ENCODE results near the gene SLC7A4.

The SLC7A4 gene

GRCh38 chr22:20997536-20998257, 34.7 kb downstream of the SLC7A4 start:
- no peak for DNase-seq (ENCODE audit: extremely low read depth, insufficient read length)
- TF ChIP-seq CTCF (IDR thresholded peaks at IDR 0.05; ENCODE audit: insufficient read depth, low read length, poor library complexity, severe bottlenecking) = no peak
- H3K27me3 ChIP-seq (replicated peaks; ENCODE audit: control insufficient read depth, insufficient read depth, low read length) = no peaks in the 10 kb centered on the region
- peaks cover 33% of the 10 kb centered on the region for H3K36me3 ChIP-seq (ENCODE audit: control insufficient read depth, insufficient read depth, low read length)
- H3K4me3 ChIP-seq (replicated peaks; ENCODE audit: low read depth, low read length) = no peak overlapping the region

GRCh38 chr22:20996598-20997535, 35.5 kb downstream of the SLC7A4 start:
- H3K27me3 ChIP-seq (replicated peaks; ENCODE audit: control insufficient read depth, insufficient read depth, low read length) = no peaks in the 10 kb centered on the region
- peaks cover 36% of the 10 kb centered on the region for H3K36me3 ChIP-seq (ENCODE audit: control insufficient read depth, insufficient read depth, low read length)
- TF ChIP-seq CTCF (IDR thresholded peaks at IDR 0.05; ENCODE audit: insufficient read depth, low read length, poor library complexity, severe bottlenecking) = no peak
- no peak overlapping the region for H3K4me3 ChIP-seq (replicated peaks; ENCODE audit: low read depth, low read length)
- no peak for DNase-seq (ENCODE audit: extremely low read depth, insufficient read length)

GRCh38 chr22:20996031-20996410, 36.3 kb downstream of the SLC7A4 start:
- no peak for DNase-seq (ENCODE audit: extremely low read depth, insufficient read length)
- TF ChIP-seq CTCF (IDR thresholded peaks at IDR 0.05; ENCODE audit: insufficient read depth, low read length, poor library complexity, severe bottlenecking) = no peak
- H3K4me3 ChIP-seq (replicated peaks; ENCODE audit: low read depth, low read length) = no peak overlapping the region
- no peaks in the 10 kb centered on the region for H3K27me3 ChIP-seq (replicated peaks; ENCODE audit: control insufficient read depth, insufficient read depth, low read length)
- peaks cover 43% of the 10 kb centered on the region for H3K36me3 ChIP-seq (ENCODE audit: control insufficient read depth, insufficient read depth, low read length)

- Histone ChIP-seq H3K36me3 (ENCODE audit: control insufficient read depth, insufficient read depth, low read length) (peaks cover 47% of the 10 kb centered on the region), H3K4me3 (replicated peaks; ENCODE audit: low read depth, low read length) (no peak overlapping the region), H3K27me3 (replicated peaks; ENCODE audit: control insufficient read depth, insufficient read depth, low read length) (no peaks in the 10 kb centered on the region)
- no peak for DNase-seq (ENCODE audit: extremely low read depth, insufficient read length)
- no peak for TF ChIP-seq CTCF (IDR thresholded peaks at IDR 0.05; ENCODE audit: insufficient read depth, low read length, poor library complexity, severe bottlenecking)
Observed at GRCh38 chr22:20995329-20996030, 36.9 kb downstream of the SLC7A4 start.

- Histone ChIP-seq H3K36me3 (ENCODE audit: control insufficient read depth, insufficient read depth, low read length) (peaks cover 43% of the 10 kb centered on the region), H3K27me3 (replicated peaks; ENCODE audit: control insufficient read depth, insufficient read depth, low read length) (no peaks in the 10 kb centered on the region), H3K4me3 (replicated peaks; ENCODE audit: low read depth, low read length) (no peak overlapping the region)
- DNase-seq (ENCODE audit: extremely low read depth, insufficient read length) = no peak
- TF ChIP-seq CTCF (IDR thresholded peaks at IDR 0.05; ENCODE audit: insufficient read depth, low read length, poor library complexity, severe bottlenecking) = no peak
Observed at GRCh38 chr22:20994902-20995241, 37.5 kb downstream of the SLC7A4 start.

Data from GM06990 (cell line).